HL-60 (cell line): ENCODE results near the gene ACTG1.

ENCODE experiments used
- DNase-seq, 2 experiments: peaks; one replicate each; pipeline ENCODE4 v3.0.0-alpha.2; 2010 to 2020; ENCODE audit warnings: low read depth in 1 of 2, low spot score in 1 of 2
- H3K27ac ChIP-seq: fragments of 250-450 bp; sonication (Bioruptor Pico); replicated peaks from 2 replicates; pipeline ENCODE4 v1.5.1; 2020; ENCODE audit warnings: mild to moderate bottlenecking, moderate library complexity
- H3K27me3 ChIP-seq: fragments of 250-450 bp; sonication (Bioruptor Pico); 2 replicates; pipeline ENCODE4 v1.5.1; 2021; ENCODE audit warnings: mild to moderate bottlenecking, moderate library complexity; ENCODE audit not compliant: insufficient read depth, poor library complexity, severe bottlenecking
- H3K4me3 ChIP-seq: replicated peaks from 2 replicates; pipeline ENCODE4 v1.5.1; 2011; ENCODE audit warnings: mild to moderate bottlenecking, control low read depth, low read length; ENCODE audit not compliant: insufficient read depth
- GABPA ChIP-seq: IDR thresholded peaks from 2 replicates; pipeline ENCODE4 v1.6.1; 2012; ENCODE audit warnings: low read depth
- POLR2AphosphoS5 ChIP-seq: IDR thresholded peaks from 2 replicates; pipeline ENCODE4 v1.6.1; 2012; ENCODE audit warnings: low read depth
- SPI1 ChIP-seq: IDR thresholded peaks from 2 replicates; pipeline ENCODE4 v1.6.1; 2012; ENCODE audit warnings: low read depth, mild to moderate bottlenecking, borderline replicate concordance
- TF ChIP-seq, protein P1 (sequence below): IDR thresholded peaks from 2 replicates; pipeline ENCODE4 v1.6.1; 2012; ENCODE audit warnings: low read depth; ENCODE audit not compliant: insufficient replicate concordance
- TF ChIP-seq, protein P2 (sequence below): IDR thresholded peaks from one replicate; pipeline ENCODE4 v1.5.1; 2011; ENCODE audit warnings: low read length, control low read depth, inconsistent platforms; ENCODE audit not compliant: insufficient read depth

The ACTG1 gene

DNA sequence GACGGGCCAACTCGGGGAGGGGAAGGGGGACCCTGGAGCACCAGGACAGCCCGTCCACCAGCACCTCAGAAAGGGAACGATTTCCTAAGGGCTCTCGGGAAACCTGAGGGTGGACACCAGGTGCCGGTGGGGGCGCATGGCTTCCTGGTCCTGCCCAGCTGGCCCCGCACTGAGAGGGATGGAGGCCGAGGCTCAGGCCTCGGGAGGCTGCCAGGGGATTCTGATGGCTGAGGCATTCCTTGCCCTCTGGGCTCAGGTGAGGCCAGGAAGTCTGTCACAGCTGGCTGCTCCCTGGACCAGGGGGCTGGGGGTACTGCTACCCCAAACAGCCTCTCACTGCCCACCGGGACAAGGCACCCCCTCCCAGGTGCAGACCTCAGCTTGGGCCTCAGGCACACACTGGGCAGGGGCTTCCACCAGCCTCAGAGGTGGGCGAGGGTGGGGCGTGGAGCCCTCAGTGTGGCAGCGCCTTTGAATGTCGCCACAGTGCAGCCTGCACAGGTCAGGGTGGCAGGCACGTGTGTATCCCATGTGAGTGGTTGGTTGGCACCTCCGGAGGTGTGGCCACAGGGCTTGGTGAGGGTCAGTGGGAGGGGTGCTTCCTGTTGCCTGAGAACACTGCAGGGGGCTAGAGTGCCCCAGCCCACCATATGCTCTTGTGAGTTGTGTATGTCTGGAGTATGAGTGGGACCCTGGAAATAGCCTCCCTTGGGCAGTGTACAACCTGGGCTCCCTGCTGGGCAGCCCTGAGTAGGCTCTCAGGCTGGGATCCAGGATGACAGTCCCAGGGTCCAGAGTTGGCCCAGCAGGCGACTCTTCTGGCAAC is 11.7 kb upstream of the ACTG1 start:
- H3K4me3 ChIP-seq: no peak overlapping the region
- no peak overlapping the region for H3K27ac ChIP-seq
- TF ChIP-seq POLR2AphosphoS5: no peak
- no peak for TF ChIP-seq SPI1
- TF ChIP-seq, protein P1, sequence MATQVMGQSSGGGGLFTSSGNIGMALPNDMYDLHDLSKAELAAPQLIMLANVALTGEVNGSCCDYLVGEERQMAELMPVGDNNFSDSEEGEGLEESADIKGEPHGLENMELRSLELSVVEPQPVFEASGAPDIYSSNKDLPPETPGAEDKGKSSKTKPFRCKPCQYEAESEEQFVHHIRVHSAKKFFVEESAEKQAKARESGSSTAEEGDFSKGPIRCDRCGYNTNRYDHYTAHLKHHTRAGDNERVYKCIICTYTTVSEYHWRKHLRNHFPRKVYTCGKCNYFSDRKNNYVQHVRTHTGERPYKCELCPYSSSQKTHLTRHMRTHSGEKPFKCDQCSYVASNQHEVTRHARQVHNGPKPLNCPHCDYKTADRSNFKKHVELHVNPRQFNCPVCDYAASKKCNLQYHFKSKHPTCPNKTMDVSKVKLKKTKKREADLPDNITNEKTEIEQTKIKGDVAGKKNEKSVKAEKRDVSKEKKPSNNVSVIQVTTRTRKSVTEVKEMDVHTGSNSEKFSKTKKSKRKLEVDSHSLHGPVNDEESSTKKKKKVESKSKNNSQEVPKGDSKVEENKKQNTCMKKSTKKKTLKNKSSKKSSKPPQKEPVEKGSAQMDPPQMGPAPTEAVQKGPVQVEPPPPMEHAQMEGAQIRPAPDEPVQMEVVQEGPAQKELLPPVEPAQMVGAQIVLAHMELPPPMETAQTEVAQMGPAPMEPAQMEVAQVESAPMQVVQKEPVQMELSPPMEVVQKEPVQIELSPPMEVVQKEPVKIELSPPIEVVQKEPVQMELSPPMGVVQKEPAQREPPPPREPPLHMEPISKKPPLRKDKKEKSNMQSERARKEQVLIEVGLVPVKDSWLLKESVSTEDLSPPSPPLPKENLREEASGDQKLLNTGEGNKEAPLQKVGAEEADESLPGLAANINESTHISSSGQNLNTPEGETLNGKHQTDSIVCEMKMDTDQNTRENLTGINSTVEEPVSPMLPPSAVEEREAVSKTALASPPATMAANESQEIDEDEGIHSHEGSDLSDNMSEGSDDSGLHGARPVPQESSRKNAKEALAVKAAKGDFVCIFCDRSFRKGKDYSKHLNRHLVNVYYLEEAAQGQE: no peak
- peaks cover 7% of the 10 kb centered on the region for H3K27me3 ChIP-seq
- DNase-seq: no peak

DNA sequence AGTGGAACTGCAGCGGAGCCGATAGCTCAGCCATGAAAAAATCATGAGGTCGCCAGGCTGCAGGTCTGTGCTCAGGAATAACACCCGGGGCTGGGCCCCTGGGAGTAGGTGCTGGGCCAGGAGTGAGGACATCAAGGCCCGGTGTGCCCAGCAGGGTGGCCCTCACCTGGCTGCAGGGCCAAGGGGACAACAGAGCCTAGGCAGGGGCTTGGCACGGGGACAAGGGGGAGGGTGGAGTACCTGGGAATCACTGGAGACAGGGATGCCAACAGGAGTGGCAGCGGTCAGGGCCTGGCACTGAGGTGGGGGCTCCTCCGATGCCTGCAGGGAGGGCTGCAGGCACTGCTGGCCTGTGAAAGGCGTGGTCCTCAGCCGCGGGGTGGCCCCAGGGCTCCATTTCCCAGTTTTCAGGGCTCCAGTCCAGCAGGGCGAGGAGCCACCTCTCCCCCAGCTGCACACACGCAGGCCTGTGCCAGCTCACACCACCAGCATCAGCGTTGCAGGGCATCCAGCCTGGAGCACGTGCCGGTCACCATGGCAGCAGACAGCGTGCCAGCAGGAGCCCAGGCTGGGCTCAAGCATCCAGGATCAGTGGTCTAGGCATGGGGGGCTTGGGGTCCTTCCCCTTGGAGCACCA is 10.9 kb upstream of the ACTG1 start:
- DNase-seq: no peak
- Histone ChIP-seq H3K4me3 (no peak overlapping the region), H3K27me3 (peaks cover 7% of the 10 kb centered on the region), H3K27ac (no peak overlapping the region)
- TF ChIP-seq POLR2AphosphoS5: no peak
- TF ChIP-seq, protein P1: no peak
- no peak for TF ChIP-seq GABPA
- peak; percentile 57; the same call in 1 of the 2 replicates for TF ChIP-seq SPI1
- TF ChIP-seq, protein P2, sequence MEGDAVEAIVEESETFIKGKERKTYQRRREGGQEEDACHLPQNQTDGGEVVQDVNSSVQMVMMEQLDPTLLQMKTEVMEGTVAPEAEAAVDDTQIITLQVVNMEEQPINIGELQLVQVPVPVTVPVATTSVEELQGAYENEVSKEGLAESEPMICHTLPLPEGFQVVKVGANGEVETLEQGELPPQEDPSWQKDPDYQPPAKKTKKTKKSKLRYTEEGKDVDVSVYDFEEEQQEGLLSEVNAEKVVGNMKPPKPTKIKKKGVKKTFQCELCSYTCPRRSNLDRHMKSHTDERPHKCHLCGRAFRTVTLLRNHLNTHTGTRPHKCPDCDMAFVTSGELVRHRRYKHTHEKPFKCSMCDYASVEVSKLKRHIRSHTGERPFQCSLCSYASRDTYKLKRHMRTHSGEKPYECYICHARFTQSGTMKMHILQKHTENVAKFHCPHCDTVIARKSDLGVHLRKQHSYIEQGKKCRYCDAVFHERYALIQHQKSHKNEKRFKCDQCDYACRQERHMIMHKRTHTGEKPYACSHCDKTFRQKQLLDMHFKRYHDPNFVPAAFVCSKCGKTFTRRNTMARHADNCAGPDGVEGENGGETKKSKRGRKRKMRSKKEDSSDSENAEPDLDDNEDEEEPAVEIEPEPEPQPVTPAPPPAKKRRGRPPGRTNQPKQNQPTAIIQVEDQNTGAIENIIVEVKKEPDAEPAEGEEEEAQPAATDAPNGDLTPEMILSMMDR: peak; percentile 26

DNA sequence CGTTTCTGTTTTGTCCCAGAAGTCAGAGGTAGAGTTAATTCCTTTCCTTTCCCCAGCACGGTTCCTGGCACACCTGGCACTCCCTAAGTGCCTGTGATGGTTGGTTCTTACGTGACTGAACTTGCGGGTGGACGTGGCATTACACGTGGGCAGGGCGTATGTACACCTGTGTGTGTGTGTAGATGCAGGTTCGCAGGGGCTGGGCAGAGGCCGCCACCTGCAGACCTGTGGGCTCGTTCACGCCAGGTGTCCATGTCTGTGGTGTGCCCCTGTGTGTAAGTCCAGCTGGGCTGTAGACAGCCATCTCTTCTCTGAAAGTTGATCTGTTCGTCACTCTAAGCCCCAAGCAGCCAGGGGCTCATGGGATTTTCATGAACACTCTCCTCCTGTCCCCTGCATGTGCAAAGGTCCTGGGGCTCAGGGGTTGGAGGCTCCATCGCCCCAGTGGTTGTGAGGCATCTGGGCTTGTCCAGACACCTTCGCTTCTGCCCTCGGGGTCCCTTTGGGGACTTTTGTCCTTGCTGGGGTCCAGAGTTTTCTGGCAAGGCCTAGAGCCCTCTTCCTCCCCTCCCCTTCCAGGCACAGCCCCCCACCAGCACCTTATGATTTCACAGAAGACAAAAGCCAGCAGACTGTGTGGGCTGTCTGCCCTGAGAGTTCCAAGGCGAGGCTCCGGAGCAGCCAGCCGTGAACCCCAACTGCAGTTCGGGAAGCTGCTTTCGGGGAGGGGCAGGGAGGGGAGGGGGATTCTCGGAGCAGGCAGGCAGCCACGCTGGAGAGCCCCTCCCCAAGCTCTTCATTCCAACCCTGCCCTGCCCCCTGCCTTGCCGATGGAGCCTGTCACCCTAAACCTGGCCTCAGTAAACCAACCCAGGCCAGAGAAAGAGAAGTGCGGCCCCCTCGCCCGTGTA is 10.1 kb upstream of the ACTG1 start:
- TF ChIP-seq GABPA (no peak), SPI1 (no peak), POLR2AphosphoS5 (no peak)
- TF ChIP-seq, protein P1: no peak
- TF ChIP-seq, protein P2: no peak
- peaks cover 7% of the 10 kb centered on the region for H3K27me3 ChIP-seq
- peak in 1 of 2 experiments; percentile 58 for DNase-seq
- H3K4me3 ChIP-seq: no peak overlapping the region
- H3K27ac ChIP-seq: no peak overlapping the region
